CD14-positive monocyte (primary cell): Measurements from ENCODE around the gene AMOTL1. TPM values are rescaled to one million over a fixed set of nuclear protein-coding genes. Genes with fewer than 3 reads are reported as not detected.

Source experiments
- DNase-seq, 3 donors: peaks; one replicate each; pipeline ENCODE4 v3.0.0-alpha.2; 2011 to 2022
- H2AFZ ChIP-seq: 2 replicates; pipeline ENCODE4 v1.6.0; 2012; ENCODE audit warnings: mild to moderate bottlenecking, low read depth, low read length, inconsistent platforms; ENCODE audit not compliant: insufficient read depth, poor library complexity, severe bottlenecking
- H3K27ac ChIP-seq, 2 donors: 1 replicate in 1 of 2; 2 replicates in 1 of 2; pipeline ENCODE4 v1.5.1; 2012 to 2013; ENCODE audit warnings: low read length in 2 of 2, control low read depth in 1 of 2, inconsistent platforms in 1 of 2, low read depth in 1 of 2, mild to moderate bottlenecking in 1 of 2
- H3K27me3 ChIP-seq, 2 donors: one replicate each; pipeline versions ENCODE4 v1.6.0 to v1.6.1; 2011 to 2013; ENCODE audit warnings: low read length in 2 of 2; ENCODE audit not compliant: control insufficient read depth in 2 of 2, insufficient read depth in 2 of 2
- H3K36me3 ChIP-seq, 2 donors: replicated peaks in 1 of 2; 1 replicate in 1 of 2; 2 replicates in 1 of 2; pipeline versions ENCODE4 v1.5.1 to v1.6.1; 2012 to 2013; ENCODE audit warnings: low read length in 2 of 2, control low read depth in 1 of 2, inconsistent platforms in 1 of 2, mild to moderate bottlenecking in 1 of 2; ENCODE audit not compliant: insufficient read depth in 2 of 2, control insufficient read depth in 1 of 2
- H3K4me1 ChIP-seq, 2 donors: 1 replicate in 1 of 2; 2 replicates in 1 of 2; pipeline versions ENCODE4 v1.5.1 to v1.6.1; 2012 to 2013; ENCODE audit warnings: low read length in 2 of 2, control low read depth in 1 of 2, inconsistent platforms in 1 of 2, mild to moderate bottlenecking in 1 of 2, moderate library complexity in 1 of 2; ENCODE audit not compliant: insufficient read depth in 2 of 2, control insufficient read depth in 1 of 2
- H3K4me2 ChIP-seq: replicated peaks from 2 replicates; pipeline ENCODE3; 2012; ENCODE audit warnings: low read length, moderate library complexity, mild to moderate bottlenecking; ENCODE audit not compliant: poor library complexity, severe bottlenecking; ENCODE audit errors: extremely low read depth
- H3K4me3 ChIP-seq, 3 experiments: fragments of 200-600 bp in 1 of 3; sonication (generic) in 1 of 3; replicated peaks in 1 of 3; 1 replicate in 2 of 3; 2 replicates in 1 of 3; pipeline ENCODE4 v1.5.1; 2011 to 2013; ENCODE audit warnings: low read length in 3 of 3, mild to moderate bottlenecking in 3 of 3, control low read depth in 2 of 3, low read depth in 2 of 3, inconsistent platforms in 1 of 3, moderate library complexity in 1 of 3
- H3K79me2 ChIP-seq: 2 replicates; pipeline ENCODE4 v1.6.0; 2012; ENCODE audit warnings: mild to moderate bottlenecking, control low read depth, inconsistent platforms, low read length, moderate library complexity; ENCODE audit not compliant: insufficient read depth
- H3K9ac ChIP-seq: 2 replicates; pipeline ENCODE4 v1.6.0; 2017; ENCODE audit warnings: low read length, mild to moderate bottlenecking; ENCODE audit not compliant: insufficient read depth, poor library complexity, severe bottlenecking
- H3K9me3 ChIP-seq, 2 donors: replicated peaks in 1 of 2; 1 replicate in 1 of 2; 2 replicates in 1 of 2; pipeline versions ENCODE4 v1.5.1 to v1.6.1; 2012 to 2013; ENCODE audit warnings: low read length in 2 of 2, control low read depth in 1 of 2; ENCODE audit not compliant: control insufficient read depth in 1 of 2, insufficient read depth in 1 of 2
- H4K20me1 ChIP-seq: 2 replicates; pipeline ENCODE4 v1.6.0; 2012; ENCODE audit warnings: mild to moderate bottlenecking, low read length, control low read depth, moderate library complexity; ENCODE audit not compliant: insufficient read depth
- H3K27ac Mint-ChIP-seq, 7 donors: one replicate each; pipeline ENCODE4 v1.8.0; 2020; ENCODE audit warnings: mild to moderate bottlenecking in 7 of 7, mixed read lengths in 7 of 7, moderate library complexity in 6 of 7, inconsistent platforms in 2 of 7
- H3K27me3 Mint-ChIP-seq, 3 donors: one replicate each; pipeline ENCODE4 v1.8.0; 2021 to 2022; ENCODE audit warnings: low read depth in 3 of 3, mild to moderate bottlenecking in 3 of 3, mixed read lengths in 3 of 3, moderate library complexity in 3 of 3, inconsistent platforms in 1 of 3
- H3K36me3 Mint-ChIP-seq, 2 donors: one replicate each; pipeline ENCODE4 v1.8.0; 2020; ENCODE audit warnings: mixed read lengths in 2 of 2, inconsistent platforms in 1 of 2, mild to moderate bottlenecking in 1 of 2
- H3K4me1 Mint-ChIP-seq: one replicate; pipeline ENCODE4 v1.8.0; 2020; ENCODE audit warnings: mild to moderate bottlenecking, mixed read lengths
- H3K4me3 Mint-ChIP-seq, 2 donors: one replicate each; pipeline ENCODE4 v1.8.0; 2020; ENCODE audit warnings: mild to moderate bottlenecking in 2 of 2, mixed read lengths in 2 of 2, moderate library complexity in 1 of 2
- H3K9me3 Mint-ChIP-seq, 7 donors: one replicate each; pipeline ENCODE4 v1.8.0; 2020 to 2022; ENCODE audit warnings: mixed read lengths in 7 of 7, mild to moderate bottlenecking in 6 of 7, moderate library complexity in 6 of 7, inconsistent platforms in 2 of 7
- CTCF ChIP-seq: fragments of 200-600 bp; IDR thresholded peaks from one replicate; pipeline ENCODE4 v1.8.0; 2022; ENCODE audit warnings: antibody characterized with exemption, mild to moderate bottlenecking
- WGBS: methylation state at CpG from one replicate; pipeline ENCODE4 v1.1.5; 2013; ENCODE audit warnings: missing lambda C conversion rate; ENCODE audit not compliant: insufficient coverage; 5-methylcytosine and 5-hydroxymethylcytosine counted together
- intact Hi-C, 2 donors: fragments of 100-400 bp; cut with micrococcal nuclease; formaldehyde crosslinking; loops; one replicate each; pipeline versions ENCODE4 v1.15.0 to v1.15.1; 2023
- polyA plus RNA-seq, 3 donors: library from polyadenylated mRNA; depleted of rRNA in 1 of 3; unstranded in 2 of 3; stranded (reverse) in 1 of 3; fragments of 300-500 nt in 2 of 3; fragments of >200 nt in 1 of 3; fragmentation: Illumina TruSeq in 2 of 3; gene quantifications; 1 replicate in 2 of 3; 2 replicates in 1 of 3; pipeline ENCODE4 v1.2.3, GENCODE V29; 2012 to 2021

The AMOTL1 gene
- polyA plus RNA-seq, 3 donors, result 0.41 to 0.66 (median 0.46) TPM

DNA sequence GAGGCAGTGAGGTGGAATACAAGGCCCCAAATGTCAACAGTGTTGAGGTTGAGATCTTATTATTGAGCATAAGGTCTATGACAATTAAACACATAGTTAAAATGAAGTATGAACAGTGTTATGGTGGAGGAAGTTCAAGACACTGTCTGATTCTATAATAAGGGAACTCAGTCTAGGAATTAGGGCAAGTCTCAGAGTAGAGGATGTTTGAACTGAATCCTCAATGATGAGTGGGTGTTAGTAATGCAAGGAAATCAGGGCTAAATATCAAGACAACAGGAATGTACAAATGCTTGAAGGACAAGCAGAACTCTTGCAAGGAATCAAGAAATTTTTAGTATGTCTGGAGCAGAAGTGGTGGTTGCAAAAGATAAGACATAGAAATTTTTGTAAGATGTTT, 152.2 kb downstream of the AMOTL1 start:
- Histone ChIP-seq H3K4me2 (no peak overlapping the region), H3K27ac (no peak overlapping the region), H3K9me3 (no peaks in the 10 kb centered on the region), H4K20me1 (no peaks in the 10 kb centered on the region), H2AFZ (no peak overlapping the region), H3K4me3 (no peak overlapping the region), H3K79me2 (no peaks in the 10 kb centered on the region), H3K9ac (no peak overlapping the region), H3K4me1 (peaks cover 9 to 11% of the 10 kb centered on the region in 2 donors), H3K36me3 (no peaks in the 10 kb centered on the region), H3K27me3 (no peaks in the 10 kb centered on the region)
- H3K4me1 Mint-ChIP-seq, result peaks cover 20% of the 10 kb centered on the region
- DNase-seq, result no peak
- peaks cover 0 to 4% (median 2%) of the 10 kb centered on the region in 7 donors for H3K9me3 Mint-ChIP-seq
- intact Hi-C loops, result no loop called here
- H3K27ac Mint-ChIP-seq, result peak overlapping the region in 1 of 7 donors; percentile 64
- H3K36me3 Mint-ChIP-seq, result no peaks in the 10 kb centered on the region
- no peak for TF ChIP-seq CTCF
- H3K27me3 Mint-ChIP-seq, result peaks cover 1 to 3% (median 2%) of the 10 kb centered on the region in 3 donors
- no peak overlapping the region for H3K4me3 Mint-ChIP-seq

DNA sequence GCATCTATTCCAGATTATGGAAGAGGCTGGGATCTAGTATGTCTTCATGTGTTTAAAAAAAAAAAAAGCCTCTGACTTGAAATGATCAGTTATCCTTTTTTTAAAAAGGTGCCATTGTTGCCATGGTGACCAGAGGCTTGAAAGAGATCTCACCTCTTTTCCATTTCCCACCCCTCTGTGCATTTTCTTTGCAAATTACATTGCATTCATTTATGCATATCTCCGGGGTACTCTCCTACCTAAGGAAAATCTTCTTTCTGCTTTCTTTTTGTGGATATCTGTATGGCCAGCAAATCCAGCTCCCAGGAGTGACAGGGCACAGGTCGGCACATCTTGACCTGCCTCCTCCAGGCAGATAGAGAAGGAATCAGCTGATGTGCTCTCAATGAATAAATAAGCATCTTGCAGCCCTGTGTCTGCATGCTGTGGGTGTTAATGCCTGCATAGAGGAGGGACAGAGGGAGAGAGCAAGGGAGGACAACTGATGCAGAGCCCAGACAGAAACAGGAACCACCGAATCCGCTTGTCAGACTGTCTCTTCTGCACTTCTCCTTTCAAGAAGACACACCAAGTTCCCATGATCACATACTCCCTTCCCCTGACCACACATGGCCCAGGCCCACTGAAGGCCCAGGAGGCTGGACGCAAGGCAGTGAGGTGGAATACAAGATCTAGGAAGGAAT, 154.3 kb downstream of the AMOTL1 start:
- H3K36me3 ChIP-seq, result no peaks in the 10 kb centered on the region
- H3K4me3 Mint-ChIP-seq, result peak overlapping the region in 1 of 2 donors; percentile 35
- H4K20me1 ChIP-seq, result no peaks in the 10 kb centered on the region
- peaks cover 0 to 3% (median 2%) of the 10 kb centered on the region in 3 donors for H3K27me3 Mint-ChIP-seq
- H3K27ac ChIP-seq, result no peak overlapping the region
- intact Hi-C loops, result no loop called here
- no peak overlapping the region for H3K9ac ChIP-seq
- peak overlapping the region in 3 of 7 donors; percentile 32 to 72 (median 45) for H3K27ac Mint-ChIP-seq
- H2AFZ ChIP-seq, result peak overlapping the region; percentile 7
- H3K79me2 ChIP-seq, result no peaks in the 10 kb centered on the region
- H3K4me3 ChIP-seq, result no peak overlapping the region
- peak; percentile 44 to 54 (median 51) for DNase-seq
- peaks cover 11 to 13% of the 10 kb centered on the region in 2 donors for H3K4me1 ChIP-seq
- H3K9me3 ChIP-seq, result no peaks in the 10 kb centered on the region
- H3K4me1 Mint-ChIP-seq, result peaks cover 28% of the 10 kb centered on the region
- 80% methylated on average over 2 of the region's 5 CpGs for WGBS
- no peak for TF ChIP-seq CTCF
- H3K9me3 Mint-ChIP-seq, result peaks cover 0 to 7% (median 4%) of the 10 kb centered on the region in 7 donors
- no peaks in the 10 kb centered on the region for H3K27me3 ChIP-seq
- no peaks in the 10 kb centered on the region for H3K36me3 Mint-ChIP-seq
- H3K4me2 ChIP-seq, result no peak overlapping the region
